Naive thymus-derived CD4-positive, alpha-beta T cell (primary cell): ENCODE data around the gene HECTD4. TPM values are rescaled to one million over a fixed set of nuclear protein-coding genes. Genes with fewer than 3 reads are reported as not detected.
"Not testable (repeated sequence)": the region's sequence is repeated elsewhere in the genome, so short reads cannot be mapped to it uniquely, and the experiment has no call there.

ENCODE experiments used
- ATAC-seq: fragments of 150-1000 bp; cut with Tn5 transposase; 2 replicates; pipeline ENCODE4 v1.10.0; 2021; ENCODE audit warnings: mild to moderate bottlenecking, moderate library complexity
- CTCF ChIA-PET: fragments of 350-600 bp; sonication (Branson Sonifier 250); formaldehyde crosslinking; loops from one replicate; lab custom pipeline; 2021; ENCODE audit warnings: antibody characterized with exemption; lab: Charles Lee
- POLR2A ChIA-PET: fragments of 350-600 bp; sonication (Branson Sonifier 250); formaldehyde crosslinking; loops from one replicate; lab custom pipeline; 2021; ENCODE audit warnings: antibody characterized with exemption, inconsistent platforms; lab: Charles Lee
- DNase-seq, 9 donors: peaks; one replicate each; pipeline versions ENCODE4 v3.0.0 to v3.0.0-alpha.2; 2020 to 2022; ENCODE audit warnings: mixed read lengths in 1 of 9
- H3K27ac ChIP-seq: one replicate; pipeline ENCODE4 v1.7.0; 2013; ENCODE audit warnings: mild to moderate bottlenecking, low read depth, low read length, moderate library complexity
- H3K27me3 ChIP-seq, 2 donors: one replicate each; pipeline ENCODE4 v1.7.0; 2013; ENCODE audit warnings: low read length in 2 of 2, mild to moderate bottlenecking in 2 of 2, moderate library complexity in 2 of 2; ENCODE audit not compliant: control insufficient read depth in 2 of 2, insufficient read depth in 2 of 2
- H3K36me3 ChIP-seq, 3 experiments: 1 replicate in 2 of 3; 2 replicates in 1 of 3; pipeline ENCODE4 v1.7.0; 2013; ENCODE audit warnings: low read length in 3 of 3, mild to moderate bottlenecking in 3 of 3, moderate library complexity in 1 of 3; ENCODE audit not compliant: insufficient read depth in 3 of 3, control insufficient read depth in 2 of 3
- H3K4me1 ChIP-seq, 2 donors: one replicate each; pipeline ENCODE4 v1.7.0; 2013; ENCODE audit warnings: low read length in 2 of 2, mild to moderate bottlenecking in 2 of 2, moderate library complexity in 1 of 2; ENCODE audit not compliant: control insufficient read depth in 2 of 2, insufficient read depth in 2 of 2
- H3K4me3 ChIP-seq: 2 replicates; pipeline ENCODE4 v1.7.0; 2013; ENCODE audit warnings: mild to moderate bottlenecking, low read length
- H3K9me3 ChIP-seq, 3 experiments: 1 replicate in 2 of 3; 2 replicates in 1 of 3; pipeline ENCODE4 v1.7.0; 2013; ENCODE audit warnings: low read length in 3 of 3; ENCODE audit not compliant: control insufficient read depth in 2 of 3
- H3K27ac Mint-ChIP-seq, 9 donors: one replicate each; pipeline ENCODE4 v1.8.0; 2020 to 2022; ENCODE audit warnings: mixed read lengths in 9 of 9, mild to moderate bottlenecking in 8 of 9, moderate library complexity in 5 of 9, inconsistent platforms in 2 of 9
- H3K27me3 Mint-ChIP-seq, 5 donors: one replicate each; pipeline ENCODE4 v1.8.0; 2021 to 2022; ENCODE audit warnings: mixed read lengths in 5 of 5, mild to moderate bottlenecking in 1 of 5
- H3K36me3 Mint-ChIP-seq, 5 donors: one replicate each; pipeline ENCODE4 v1.8.0; 2020 to 2022; ENCODE audit warnings: mixed read lengths in 5 of 5, mild to moderate bottlenecking in 3 of 5, inconsistent platforms in 1 of 5
- H3K4me1 Mint-ChIP-seq, 7 donors: one replicate each; pipeline ENCODE4 v1.8.0; 2020 to 2022; ENCODE audit warnings: mixed read lengths in 7 of 7, mild to moderate bottlenecking in 3 of 7, inconsistent platforms in 1 of 7
- H3K4me3 Mint-ChIP-seq, 10 donors: one replicate each; pipeline ENCODE4 v1.8.0; 2020 to 2022; ENCODE audit warnings: mild to moderate bottlenecking in 10 of 10, mixed read lengths in 10 of 10, moderate library complexity in 6 of 10, inconsistent platforms in 2 of 10
- H3K9me3 Mint-ChIP-seq, 11 donors: one replicate each; pipeline ENCODE4 v1.8.0; 2020 to 2022; ENCODE audit warnings: mixed read lengths in 11 of 11, mild to moderate bottlenecking in 4 of 11, inconsistent platforms in 1 of 11, moderate library complexity in 1 of 11
- intact Hi-C, 2 donors: fragments of 100-400 bp; cut with micrococcal nuclease; formaldehyde crosslinking; loops; one replicate each; pipeline ENCODE4 v1.15.1; 2023
- polyA plus RNA-seq, 2 donors: library from polyadenylated mRNA; unstranded; fragments of 300-500 nt; fragmentation: Illumina TruSeq; gene quantifications; one replicate each; pipeline ENCODE4 v1.2.3, GENCODE V29; 2021
- total RNA-seq, 6 experiments: library from RNA in 5 of 6; stranded (reverse) in 5 of 6; gene quantifications; 1 replicate in 5 of 6; 2 replicates in 1 of 6; pipeline ENCODE4 v1.2.3 and lab custom pipeline; 2021 to 2026

The HECTD4 gene
- total and polyA plus RNA-seq, 7 experiments from 2014 or later: 3.1 to 57.7 (median 47.9) TPM

GRCh38 chr12:112230136-112230535 is 152.1 kb downstream of the HECTD4 start:
- no peak for ATAC-seq
- Mint-ChIP-seq H3K9me3 (peaks cover 0 to 2% (median 0%) of the 10 kb centered on the region in 11 donors), H3K27me3 (no peaks in the 10 kb centered on the region), H3K4me3 (no peak overlapping the region), H3K4me1 (peaks cover 0 to 2% (median 0%) of the 10 kb centered on the region in 7 donors), H3K36me3 (peaks cover 13 to 71% (median 18%) of the 10 kb centered on the region in 5 donors), H3K27ac (no peak overlapping the region)
- Histone ChIP-seq H3K27me3 (no peaks in the 10 kb centered on the region), H3K27ac (no peak overlapping the region), H3K36me3 (peaks cover 7 to 62% (median 15%) of the 10 kb centered on the region in 3 experiments), H3K4me1 (no peaks in the 10 kb centered on the region), H3K4me3 (no peak overlapping the region), H3K9me3 (no peaks in the 10 kb centered on the region)
- ChIA-PET POLR2A (no interaction called here), CTCF (no interaction called here)
- intact Hi-C loops: no loop called here
- no peak for DNase-seq

- ChIA-PET CTCF (no interaction called here), POLR2A (interaction anchor here (0.5 kb wide), 1 partner anchor 339 kb away, joined by 4 read pairs; no protein-coding TSS in a partner anchor)
- Histone ChIP-seq H3K27me3 (no peaks in the 10 kb centered on the region), H3K4me1 (no peaks in the 10 kb centered on the region), H3K36me3 (peaks cover 0 to 53% (median 5%) of the 10 kb centered on the region in 3 experiments), H3K27ac (no peak overlapping the region), H3K4me3 (no peak overlapping the region), H3K9me3 (no peaks in the 10 kb centered on the region)
- Mint-ChIP-seq H3K9me3 (no peaks in the 10 kb centered on the region), H3K27me3 (no peaks in the 10 kb centered on the region), H3K4me3 (no peak overlapping the region), H3K27ac (no peak overlapping the region), H3K36me3 (peaks cover 6 to 62% (median 11%) of the 10 kb centered on the region in 5 donors), H3K4me1 (peaks cover 0 to 2% (median 0%) of the 10 kb centered on the region in 7 donors)
- ATAC-seq (no peak), DNase-seq (no peak)
- intact Hi-C loops: no loop called here
Observed at GRCh38 chr12:112226768-112227167, 155.5 kb downstream of the HECTD4 start.

- H3K9me3 ChIP-seq, H3K27me3 ChIP-seq, POLR2A ChIA-PET, H3K4me1 Mint-ChIP-seq, H3K4me3 ChIP-seq, intact Hi-C loops, H3K27ac ChIP-seq, ATAC-seq, CTCF ChIA-PET, H3K27me3 Mint-ChIP-seq, H3K27ac Mint-ChIP-seq, H3K4me3 Mint-ChIP-seq, H3K4me1 ChIP-seq, DNase-seq, H3K9me3 Mint-ChIP-seq: not testable (repeated sequence)
- H3K36me3 ChIP-seq: peaks cover 4 to 31% (median 6%) of the 10 kb centered on the region in 3 experiments
- peaks cover 0 to 43% (median 5%) of the 10 kb centered on the region in 5 donors for H3K36me3 Mint-ChIP-seq
Observed at GRCh38 chr12:112220628-112221027, 161.6 kb downstream of the HECTD4 start.

GRCh38 chr12:112219195-112219594 is 163.0 kb downstream of the HECTD4 start:
- Mint-ChIP-seq H3K4me3 (no peak overlapping the region), H3K4me1 (no peaks in the 10 kb centered on the region), H3K27ac (no peak overlapping the region), H3K9me3 (no peaks in the 10 kb centered on the region), H3K36me3 (peaks cover 0 to 49% (median 9%) of the 10 kb centered on the region in 5 donors), H3K27me3 (no peaks in the 10 kb centered on the region)
- no peak overlapping the region for H3K27ac ChIP-seq
- POLR2A ChIA-PET: no interaction called here
- H3K27me3 ChIP-seq: no peaks in the 10 kb centered on the region
- H3K36me3 ChIP-seq: peaks cover 4 to 32% (median 6%) of the 10 kb centered on the region in 3 experiments
- ATAC-seq (no peak), DNase-seq (no peak)
- CTCF ChIA-PET: interaction anchor here (0.6 kb wide), 1 partner anchor 409 kb away, joined by 3 read pairs; no protein-coding TSS in a partner anchor
- H3K4me1 ChIP-seq: no peaks in the 10 kb centered on the region
- intact Hi-C loops: no loop called here
- no peaks in the 10 kb centered on the region for H3K9me3 ChIP-seq
- H3K4me3 ChIP-seq: no peak overlapping the region

- Mint-ChIP-seq H3K27ac (no peak overlapping the region), H3K27me3 (no peaks in the 10 kb centered on the region), H3K36me3 (peaks cover 0 to 47% (median 9%) of the 10 kb centered on the region in 5 donors), H3K9me3 (no peaks in the 10 kb centered on the region), H3K4me3 (no peak overlapping the region), H3K4me1 (no peaks in the 10 kb centered on the region)
- Histone ChIP-seq H3K9me3 (no peaks in the 10 kb centered on the region), H3K36me3 (peaks cover 4 to 29% (median 6%) of the 10 kb centered on the region in 3 experiments), H3K27me3 (no peaks in the 10 kb centered on the region), H3K27ac (no peak overlapping the region), H3K4me3 (no peak overlapping the region), H3K4me1 (no peaks in the 10 kb centered on the region)
- ChIA-PET CTCF (interaction anchor here (0.7 to 0.9 kb wide), 2 partner anchors 15 to 49 kb away, joined by 3 to 5 read pairs; no protein-coding TSS in a partner anchor), POLR2A (interaction anchor here (0.6 kb wide), 1 partner anchor 26 kb away, joined by 3 read pairs; no protein-coding TSS in a partner anchor)
- intact Hi-C loops: no loop called here
- ATAC-seq (no peak), DNase-seq (no peak)
Observed at GRCh38 chr12:112218150-112218549, 164.1 kb downstream of the HECTD4 start.

- H3K27ac ChIP-seq: no peak overlapping the region
- no peaks in the 10 kb centered on the region for H3K9me3 ChIP-seq
- no peaks in the 10 kb centered on the region for H3K4me1 ChIP-seq
- H3K9me3 Mint-ChIP-seq: no peaks in the 10 kb centered on the region
- intact Hi-C loops: no loop called here
- no peaks in the 10 kb centered on the region for H3K27me3 Mint-ChIP-seq
- no peak overlapping the region for H3K4me3 ChIP-seq
- no peaks in the 10 kb centered on the region for H3K4me1 Mint-ChIP-seq
- H3K36me3 ChIP-seq: peaks cover 4 to 26% (median 6%) of the 10 kb centered on the region in 3 experiments
- DNase-seq (no peak), ATAC-seq (no peak)
- POLR2A ChIA-PET: no interaction called here
- no peaks in the 10 kb centered on the region for H3K27me3 ChIP-seq
- H3K4me3 Mint-ChIP-seq: no peak overlapping the region
- CTCF ChIA-PET: interaction anchor here (0.9 kb wide), 1 partner anchor 15 kb away, joined by 3 read pairs; no protein-coding TSS in a partner anchor
- no peak overlapping the region for H3K27ac Mint-ChIP-seq
- peaks cover 0 to 43% (median 9%) of the 10 kb centered on the region in 5 donors for H3K36me3 Mint-ChIP-seq
Observed at GRCh38 chr12:112217647-112218046, 164.6 kb downstream of the HECTD4 start.

- no peak for ATAC-seq
- Histone ChIP-seq H3K27ac (no peak overlapping the region), H3K9me3 (no peaks in the 10 kb centered on the region), H3K4me3 (no peak overlapping the region), H3K4me1 (no peaks in the 10 kb centered on the region), H3K27me3 (no peaks in the 10 kb centered on the region), H3K36me3 (peaks cover 6 to 39% (median 8%) of the 10 kb centered on the region in 3 experiments)
- intact Hi-C loops: no loop called here
- Mint-ChIP-seq H3K36me3 (peaks cover 9 to 56% (median 13%) of the 10 kb centered on the region in 5 donors), H3K27ac (no peak overlapping the region), H3K4me1 (no peaks in the 10 kb centered on the region), H3K4me3 (no peak overlapping the region), H3K27me3 (no peaks in the 10 kb centered on the region), H3K9me3 (no peaks in the 10 kb centered on the region)
- no peak for DNase-seq
- CTCF ChIA-PET: no interaction called here
- POLR2A ChIA-PET: interaction anchor here (0.6 kb wide), 1 partner anchor 9 kb away, joined by 3 read pairs; no protein-coding TSS in a partner anchor
Observed at GRCh38 chr12:112216223-112216622, 166.0 kb downstream of the HECTD4 start.
